Sciatic nerve (tissue), 2 donors: ENCODE measurements around the gene C5AR2. TPM values are rescaled to one million over a fixed set of nuclear protein-coding genes. Genes with fewer than 3 reads are reported as not detected.
A peak's percentile ranks its signal among the peaks of the same experiment; 100 is the strongest.
"Not testable (repeated sequence)": the region's sequence is repeated elsewhere in the genome, so short reads cannot be mapped to it uniquely, and the experiment has no call there.

Source experiments
- ATAC-seq: fragments of 200-7000 bp; cut with Tn5 transposase; one replicate; pipeline ENCODE4 v1.9.1; 2020; ENCODE audit warnings: mild to moderate bottlenecking, moderate library complexity
- DNase-seq: peaks from one replicate; pipeline ENCODE4 v3.0.0-alpha.2; 2020; ENCODE audit warnings: low spot score
- intact Hi-C: fragments of 100-400 bp; cut with DNase I; formaldehyde crosslinking; loops from one replicate; pipeline ENCODE4 v1.14.2; 2022
- total RNA-seq: library from RNA; stranded (reverse); fragmentation: NEBNext Ultra II Directional; extraction: Animal tissue kit (Norgen Biotek cat#: 25700); gene quantifications from one replicate; pipeline ENCODE4 v1.2.1, GENCODE V29; 2021
- donor health status: DM: no; HTN: no; CAD: no.
- donor health status: DM: no; HTN: no; CAD: no.

Gene C5AR2
- total RNA-seq, 1 donor from 2014 or later = 6.1 TPM

DNA sequence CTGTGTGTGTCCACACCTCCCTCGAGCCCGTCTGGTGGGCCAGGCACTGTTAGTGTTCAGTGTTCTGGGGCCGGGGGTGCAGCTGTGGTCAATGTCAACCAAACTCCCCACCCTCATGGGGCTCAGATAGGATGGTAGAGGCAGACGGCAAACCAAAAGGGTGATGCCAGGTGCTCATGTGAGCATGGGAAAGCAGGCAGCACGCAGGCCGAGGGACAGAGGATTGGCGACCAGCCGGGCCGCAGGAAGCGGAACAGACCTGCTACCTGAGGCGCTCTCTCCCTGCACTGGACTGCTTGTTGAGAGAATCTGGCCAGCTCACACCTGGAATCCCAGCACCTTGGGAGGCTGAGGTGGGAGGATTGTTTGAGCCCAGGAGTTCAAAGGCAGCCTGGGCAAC, 46.3 kb downstream of the C5AR2 start:
- intact Hi-C loops = no loop called here
- DNase-seq (no peak), ATAC-seq (no peak)

- ATAC-seq = no peak
- intact Hi-C loops = no loop called here
- DNase-seq = no peak
Observed at GRCh38 chr19:47379381-47379938, 47.5 kb downstream of the C5AR2 start.

DNA sequence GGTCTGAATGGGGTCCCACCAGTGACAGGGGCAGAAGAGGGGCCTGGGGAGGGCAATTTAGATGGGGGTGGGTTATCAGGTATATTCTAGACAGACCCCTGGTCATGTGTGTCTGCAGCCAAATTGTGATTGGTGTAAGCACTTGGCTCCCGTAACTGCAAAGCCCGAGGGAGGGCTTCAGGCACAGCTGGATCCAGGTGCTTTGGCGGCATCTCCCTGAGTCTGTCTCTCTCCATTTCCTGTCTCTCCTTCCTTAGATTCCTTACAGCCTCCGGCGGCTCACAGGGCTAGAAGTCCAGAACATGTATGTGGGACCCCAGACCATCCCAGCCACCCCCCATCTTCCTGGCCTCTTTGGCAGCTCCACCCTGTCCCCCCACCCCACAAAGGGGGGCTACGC, 48.6 kb downstream of the C5AR2 start:
- ATAC-seq (no peak), DNase-seq (no peak)
- intact Hi-C loops = no loop called here

GRCh38 chr19:47381121-47381520, 49.1 kb downstream of the C5AR2 start:
- ATAC-seq (no peak), DNase-seq (no peak)
- intact Hi-C loops = no loop called here

DNA sequence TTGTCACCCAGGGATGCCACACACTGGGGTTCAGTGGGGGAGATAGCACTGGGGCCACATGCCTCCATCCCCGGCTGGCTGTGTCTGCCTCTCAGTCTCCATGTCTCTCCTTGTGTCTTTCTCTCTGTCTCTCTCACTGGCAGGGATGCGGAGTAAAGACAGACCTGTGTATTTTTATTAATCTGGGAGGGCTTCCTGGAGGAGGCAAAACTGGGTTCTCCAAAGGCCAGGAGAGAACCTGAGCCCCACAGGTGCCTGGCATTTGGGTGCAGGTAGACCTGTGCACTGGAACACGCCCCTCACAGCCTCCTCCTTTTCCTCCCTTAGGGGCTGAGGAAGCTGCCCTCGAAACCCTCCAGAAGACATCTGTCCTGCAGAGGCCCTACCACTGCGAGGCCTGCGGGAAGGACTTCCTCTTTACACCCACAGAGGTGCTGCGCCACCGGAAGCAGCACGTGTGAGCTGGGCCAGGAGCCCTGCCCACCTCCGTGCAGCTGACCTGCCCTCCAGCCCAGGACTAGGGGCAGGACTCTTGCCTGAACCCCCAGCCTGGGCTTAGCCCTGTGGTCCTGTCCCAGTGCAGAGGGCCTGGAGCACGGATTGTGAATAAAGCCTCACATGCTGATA, 49.8 kb downstream of the C5AR2 start:
- intact Hi-C loops = no loop called here
- no peak for DNase-seq

GRCh38 chr19:47383890-47384289, 51.9 kb downstream of the C5AR2 start:
- ATAC-seq, DNase-seq, intact Hi-C loops: not testable (repeated sequence)

More for the DNA sequence above, 49.8 kb downstream of the C5AR2 start:
- ATAC-seq = peak; percentile 20

DNA sequence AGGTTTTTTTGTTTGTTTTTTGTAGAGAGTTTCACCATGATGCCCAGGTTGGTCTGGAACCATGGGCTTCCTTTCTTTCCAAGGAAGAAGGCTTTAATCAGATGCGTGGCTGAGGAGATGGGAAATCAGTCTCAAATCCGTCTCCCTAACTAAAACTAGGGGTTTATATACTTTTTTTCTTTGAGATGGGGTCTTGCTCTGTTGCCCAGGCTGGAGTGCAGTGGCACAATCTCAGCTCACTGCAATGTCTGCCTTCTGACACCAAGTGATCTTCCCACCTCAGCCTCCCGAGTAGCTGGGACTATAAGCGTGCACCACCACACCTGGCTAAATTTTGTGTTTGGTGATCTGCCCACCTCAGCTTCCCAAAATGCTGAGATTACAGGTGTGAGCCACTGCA, 52.6 kb downstream of the C5AR2 start:
- DNase-seq, intact Hi-C loops, ATAC-seq: not testable (repeated sequence)

DNA sequence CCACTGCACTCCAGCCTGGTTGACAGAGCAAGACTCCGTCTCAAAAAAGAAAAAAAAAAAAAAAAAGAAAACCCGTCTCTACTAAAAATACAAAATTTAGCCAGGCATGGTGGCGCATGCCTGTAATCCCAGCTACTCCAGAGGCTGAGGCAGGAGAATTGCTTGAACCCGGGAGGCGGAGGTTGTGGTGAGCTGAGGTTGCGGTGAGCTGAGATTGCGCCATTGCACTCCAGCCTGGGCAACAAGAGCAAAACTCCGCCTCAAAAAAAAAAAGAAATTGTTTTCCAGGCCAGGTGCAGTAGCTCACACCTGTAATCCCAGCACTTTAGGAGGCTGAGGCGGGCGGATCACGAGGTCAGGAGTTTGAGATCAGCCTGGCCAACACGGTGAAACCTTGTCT, 54.6 kb downstream of the C5AR2 start:
- ATAC-seq, intact Hi-C loops, DNase-seq: not testable (repeated sequence)

- ATAC-seq, DNase-seq, intact Hi-C loops: not testable (repeated sequence)
Observed at GRCh38 chr19:47387623-47388022, 55.6 kb downstream of the C5AR2 start.

DNA sequence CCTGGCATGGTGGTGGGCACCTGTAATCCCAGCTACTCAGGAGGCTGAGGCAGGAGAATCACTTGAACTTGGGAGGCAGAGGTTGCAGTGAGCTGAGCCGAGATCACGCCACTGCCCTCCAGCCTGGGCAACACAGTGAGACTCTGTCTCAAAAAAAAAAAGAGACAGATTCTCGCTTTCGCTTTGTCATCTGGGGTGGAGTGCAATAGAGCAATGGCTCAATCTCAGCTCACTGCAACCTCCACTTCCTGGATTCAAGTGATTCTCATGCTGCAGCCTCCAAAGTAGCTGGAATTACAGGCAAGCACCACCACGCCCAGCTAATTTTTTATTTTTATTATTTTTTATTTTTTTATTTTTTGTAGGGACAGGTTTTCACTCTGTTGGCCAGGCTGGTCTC, 56.7 kb downstream of the C5AR2 start:
- DNase-seq, intact Hi-C loops, ATAC-seq: not testable (repeated sequence)

GRCh38 chr19:47389150-47389556, 57.2 kb downstream of the C5AR2 start:
- intact Hi-C loops = no loop called here
- ATAC-seq (no peak), DNase-seq (no peak)

- ATAC-seq = no peak
- intact Hi-C loops = no loop called here
- no peak for DNase-seq
Observed at GRCh38 chr19:47390533-47391488, 58.8 kb downstream of the C5AR2 start.

DNA sequence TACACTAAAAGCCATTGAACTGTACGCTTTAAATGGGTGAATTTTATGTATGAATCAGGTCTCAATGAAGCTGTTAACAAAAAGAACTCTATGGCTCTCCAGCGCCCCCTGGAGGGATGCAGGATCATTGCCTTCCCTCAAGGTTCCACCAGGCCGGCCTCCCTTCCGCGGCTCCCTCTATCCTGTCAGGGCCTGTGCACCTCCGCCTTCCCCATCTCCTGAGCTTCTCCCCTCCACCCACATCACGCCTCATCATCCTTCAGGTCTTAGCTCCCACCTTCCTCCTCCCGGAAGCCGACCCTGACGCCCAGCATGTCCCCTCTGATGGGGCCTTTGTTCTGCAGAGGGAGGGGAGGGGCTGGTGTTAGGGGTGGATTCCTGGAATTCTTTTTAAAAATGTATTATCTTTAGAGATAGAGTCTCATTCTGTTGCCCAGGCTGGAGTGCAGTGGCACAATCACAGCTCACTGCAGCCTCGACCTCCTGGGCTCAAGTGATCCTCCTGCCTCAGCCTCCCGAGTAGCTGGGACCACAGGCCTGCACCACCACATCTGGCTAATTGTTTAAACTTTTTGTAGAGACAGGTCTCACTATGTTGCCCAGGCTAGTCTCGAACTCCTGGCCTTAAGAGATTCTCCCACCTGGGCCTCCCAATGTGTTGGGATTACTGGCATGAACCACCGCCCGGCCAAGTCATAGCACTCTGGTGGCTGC, 59.7 kb downstream of the C5AR2 start:
- peak; percentile 74 for ATAC-seq
- DNase-seq = peak; percentile 88
- intact Hi-C loops = no loop called here

Other genes with a start within 250 kb of the C5AR2 start
- 50.4 TPM for gene ZC3H4, start 218.4 kb upstream of the C5AR2 start, total RNA-seq
- 41.8 TPM for gene SAE1, start 201.3 kb upstream of the C5AR2 start, total RNA-seq
- gene BBC3, start 101.0 kb upstream of the C5AR2 start, total RNA-seq = 5.4 TPM
- 42.4 TPM for gene CCDC9, start 75.7 kb upstream of the C5AR2 start, total RNA-seq
- 28.2 TPM for gene INAFM1, start 57.3 kb upstream of the C5AR2 start, total RNA-seq
- gene C5AR1, start 22.3 kb upstream of the C5AR2 start, total RNA-seq = 33.3 TPM
- gene DHX34, start 17.1 kb downstream of the C5AR2 start, total RNA-seq = 15.2 TPM
- 6.6 TPM for gene MEIS3, start 87.4 kb downstream of the C5AR2 start, total RNA-seq
- not detected for gene SLC8A2, start 139.7 kb downstream of the C5AR2 start, total RNA-seq
- gene KPTN, start 152.0 kb downstream of the C5AR2 start, total RNA-seq = 6.3 TPM
- gene NAPA, start 182.9 kb downstream of the C5AR2 start, total RNA-seq = 91.7 TPM
- 0.71 TPM for gene ZNF541, start 241.0 kb downstream of the C5AR2 start, total RNA-seq